ENCODE results near the gene FSTL3. TPM values are rescaled to one million over a fixed set of nuclear protein-coding genes. Genes with fewer than 3 reads are reported as not detected.

The FSTL3 gene
- total RNA-seq, 1 experiment from 2014 or later, result 29.1 TPM

DNA sequence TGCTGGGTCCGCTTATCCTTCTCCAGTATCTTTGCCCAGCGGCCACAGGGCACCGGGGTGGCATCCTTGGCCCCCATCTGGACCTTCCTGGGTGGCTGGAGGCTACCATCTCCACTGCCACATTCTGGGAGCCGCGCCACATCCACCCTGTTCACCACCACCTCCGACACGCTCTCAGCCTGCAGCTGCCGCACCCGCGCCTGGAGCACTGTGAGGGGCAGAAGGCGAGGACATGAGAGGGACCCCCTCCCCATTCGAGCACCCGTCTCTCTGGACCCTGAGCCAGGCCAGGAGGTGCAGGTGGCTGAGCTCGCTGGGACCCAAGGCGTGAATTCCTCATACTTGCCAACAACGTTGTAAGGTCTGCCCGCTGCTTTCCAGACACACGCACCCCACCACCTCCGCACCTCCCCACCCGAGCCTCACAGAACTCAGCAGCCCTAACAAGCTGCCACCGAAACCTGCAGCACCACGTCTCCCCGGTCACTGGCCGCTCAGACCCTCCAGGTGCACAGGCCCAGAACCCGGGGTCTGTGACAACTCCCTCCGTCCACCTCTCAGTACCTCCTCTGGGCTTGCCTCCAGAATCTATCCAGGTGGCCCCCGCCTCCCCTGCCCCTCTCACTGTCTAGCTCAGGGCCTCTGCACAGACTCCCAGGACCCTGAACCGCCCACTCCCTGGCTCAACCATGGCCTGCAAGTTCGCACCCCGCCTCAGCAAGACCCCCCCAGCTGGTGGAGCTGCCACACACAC is 46.1 kb upstream of the FSTL3 start:
- H4K20me1 ChIP-seq (ENCODE audit: insufficient read depth), result no peaks in the 10 kb centered on the region
- ChIA-PET CTCF (no interaction called here), POLR2A (no interaction called here), RAD21 (ENCODE audit: low non-redundant PET in 1 of 2, low total read pairs in 2 of 2, uncharacterized antibody in 2 of 2, unreplicated experiment in 2 of 2) (no interaction called here)
- H3K9me3 ChIP-seq (ENCODE audit: control insufficient read depth in 1 of 2, insufficient read depth in 1 of 2, low read depth in 1 of 2, low read length in 2 of 2), result no peaks in the 10 kb centered on the region
- BruUV-seq (replicated peaks), result no TSS peak
- peaks cover 58% of the 10 kb centered on the region for H3K79me2 ChIP-seq (ENCODE audit: insufficient read depth, low read length)
- H3K9ac ChIP-seq (ENCODE audit: low read length), result no peak overlapping the region
- no peaks in the 10 kb centered on the region for H3K9me2 ChIP-seq (ENCODE audit: insufficient read depth)
- H2AFZ ChIP-seq (ENCODE audit: low read depth, low read length, poor library complexity, severe bottlenecking), result no peak overlapping the region
- no peak overlapping the region for H3K4me2 ChIP-seq (ENCODE audit: low read length)
- no peaks in the 10 kb centered on the region for H3K27me3 ChIP-seq (ENCODE audit: insufficient read depth, low read length)
- H3K27ac ChIP-seq (ENCODE audit: low read depth, low read length), result no peak overlapping the region
- DNase-seq (ENCODE audit: low read depth, low spot score), result no peak
- H3K4me3 ChIP-seq (replicated peaks in 1 of 2; ENCODE audit: low read depth in 1 of 2, low read length in 2 of 2), result no peak overlapping the region
- intact Hi-C loops (cut with micrococcal nuclease), result no loop called here
- no peak for TF ChIP-seq YY1 (IDR thresholded peaks at IDR 0.05; ENCODE audit: extremely low read depth, insufficient replicate concordance, low read depth, low read length)
- TF ChIP-seq, protein P1, sequence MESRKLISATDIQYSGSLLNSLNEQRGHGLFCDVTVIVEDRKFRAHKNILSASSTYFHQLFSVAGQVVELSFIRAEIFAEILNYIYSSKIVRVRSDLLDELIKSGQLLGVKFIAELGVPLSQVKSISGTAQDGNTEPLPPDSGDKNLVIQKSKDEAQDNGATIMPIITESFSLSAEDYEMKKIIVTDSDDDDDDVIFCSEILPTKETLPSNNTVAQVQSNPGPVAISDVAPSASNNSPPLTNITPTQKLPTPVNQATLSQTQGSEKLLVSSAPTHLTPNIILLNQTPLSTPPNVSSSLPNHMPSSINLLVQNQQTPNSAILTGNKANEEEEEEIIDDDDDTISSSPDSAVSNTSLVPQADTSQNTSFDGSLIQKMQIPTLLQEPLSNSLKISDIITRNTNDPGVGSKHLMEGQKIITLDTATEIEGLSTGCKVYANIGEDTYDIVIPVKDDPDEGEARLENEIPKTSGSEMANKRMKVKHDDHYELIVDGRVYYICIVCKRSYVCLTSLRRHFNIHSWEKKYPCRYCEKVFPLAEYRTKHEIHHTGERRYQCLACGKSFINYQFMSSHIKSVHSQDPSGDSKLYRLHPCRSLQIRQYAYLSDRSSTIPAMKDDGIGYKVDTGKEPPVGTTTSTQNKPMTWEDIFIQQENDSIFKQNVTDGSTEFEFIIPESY (IDR thresholded peaks at IDR 0.05; ENCODE audit: extremely low read depth, insufficient replicate concordance, low read length), result no peak
- TF ChIP-seq, protein P2, sequence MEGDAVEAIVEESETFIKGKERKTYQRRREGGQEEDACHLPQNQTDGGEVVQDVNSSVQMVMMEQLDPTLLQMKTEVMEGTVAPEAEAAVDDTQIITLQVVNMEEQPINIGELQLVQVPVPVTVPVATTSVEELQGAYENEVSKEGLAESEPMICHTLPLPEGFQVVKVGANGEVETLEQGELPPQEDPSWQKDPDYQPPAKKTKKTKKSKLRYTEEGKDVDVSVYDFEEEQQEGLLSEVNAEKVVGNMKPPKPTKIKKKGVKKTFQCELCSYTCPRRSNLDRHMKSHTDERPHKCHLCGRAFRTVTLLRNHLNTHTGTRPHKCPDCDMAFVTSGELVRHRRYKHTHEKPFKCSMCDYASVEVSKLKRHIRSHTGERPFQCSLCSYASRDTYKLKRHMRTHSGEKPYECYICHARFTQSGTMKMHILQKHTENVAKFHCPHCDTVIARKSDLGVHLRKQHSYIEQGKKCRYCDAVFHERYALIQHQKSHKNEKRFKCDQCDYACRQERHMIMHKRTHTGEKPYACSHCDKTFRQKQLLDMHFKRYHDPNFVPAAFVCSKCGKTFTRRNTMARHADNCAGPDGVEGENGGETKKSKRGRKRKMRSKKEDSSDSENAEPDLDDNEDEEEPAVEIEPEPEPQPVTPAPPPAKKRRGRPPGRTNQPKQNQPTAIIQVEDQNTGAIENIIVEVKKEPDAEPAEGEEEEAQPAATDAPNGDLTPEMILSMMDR (IDR thresholded peaks at IDR 0.05 in 2 of 3, conservative IDR thresholded peaks at IDR 0.05 in 1 of 3; ENCODE audit: borderline replicate concordance in 1 of 3, insufficient read depth in 1 of 3, low read depth in 2 of 3, low read length in 2 of 3), result no peak
- peaks cover 11 to 44% of the 10 kb centered on the region in 2 experiments for H3K36me3 ChIP-seq (ENCODE audit: control insufficient read depth in 1 of 2, insufficient read depth in 2 of 2, low read length in 2 of 2)
- H3K4me1 ChIP-seq (ENCODE audit: control insufficient read depth in 1 of 2, insufficient read depth in 2 of 2, low read length in 2 of 2), result peaks cover 8 to 19% of the 10 kb centered on the region in 2 experiments; a peak in 3 of 4 replicates
- no peak for ATAC-seq
